HepG2 (cell line): ENCODE data around the gene MRPL50. TPM values are rescaled to one million over a fixed set of nuclear protein-coding genes. Genes with fewer than 3 reads are reported as not detected.
A peak's percentile ranks its signal among the peaks of the same experiment; 100 is the strongest.

ENCODE experiments used
- EEA1 ChIP-seq: sonication (generic); formaldehyde crosslinking; IDR thresholded peaks from 2 replicates; pipeline ENCODE4 v1.5.1; 2020; ENCODE audit warnings: mild to moderate bottlenecking, missing genetic modification reagents, borderline replicate concordance
- HDAC2 ChIP-seq: sonication (generic); formaldehyde crosslinking; IDR thresholded peaks from 2 replicates; pipeline ENCODE4 v1.4.0; 2020; ENCODE audit warnings: missing genetic modification reagents
- MIER3 ChIP-seq: IDR thresholded peaks from 2 replicates; pipeline ENCODE4 v1.6.1; 2016; ENCODE audit warnings: missing compliant biosample characterization, borderline replicate concordance
- PHF21A ChIP-seq: sonication (generic); formaldehyde crosslinking; IDR thresholded peaks from 2 replicates; pipeline ENCODE4 v1.5.0; 2020; ENCODE audit warnings: mild to moderate bottlenecking, missing genetic modification reagents
- PHF5A ChIP-seq: IDR thresholded peaks from one replicate; pipeline ENCODE4 v1.6.1; 2018; ENCODE audit warnings: low read depth, missing genetic modification reagents; ENCODE audit not compliant: unreplicated experiment
- SNRNP70 ChIP-seq: fragments of 200-400 bp; formaldehyde crosslinking; IDR thresholded peaks from 2 replicates; pipeline ENCODE4 v1.6.1; 2017; ENCODE audit warnings: mild to moderate bottlenecking, low read depth, low read length, moderate library complexity
- U2AF2 ChIP-seq: fragments of 200-400 bp; formaldehyde crosslinking; IDR thresholded peaks from 2 replicates; pipeline ENCODE4 v1.6.1; 2017; ENCODE audit warnings: low read depth, mild to moderate bottlenecking, low read length
- ZBTB38 ChIP-seq: sonication (generic); formaldehyde crosslinking; IDR thresholded peaks from 2 replicates; pipeline ENCODE4 v1.5.1; 2020; ENCODE audit warnings: mild to moderate bottlenecking, missing genetic modification reagents
- ZEB1 ChIP-seq: IDR thresholded peaks from 2 replicates; pipeline ENCODE4 v1.6.1; 2012; ENCODE audit warnings: mild to moderate bottlenecking, low read depth, inconsistent platforms; ENCODE audit not compliant: insufficient replicate concordance
- ZNF331 ChIP-seq: sonication (generic); formaldehyde crosslinking; IDR thresholded peaks from 2 replicates; pipeline ENCODE4 v1.4.0; 2020; ENCODE audit warnings: missing genetic modification reagents
- ZNF496 ChIP-seq: sonication (generic); formaldehyde crosslinking; IDR thresholded peaks from 2 replicates; pipeline ENCODE4 v1.8.1; 2023; ENCODE audit warnings: mild to moderate bottlenecking, moderate library complexity, missing genetic modification reagents; ENCODE audit not compliant: insufficient replicate concordance
- ZNF589 ChIP-seq: sonication (generic); formaldehyde crosslinking; conservative IDR thresholded peaks from 2 replicates; pipeline ENCODE4 v1.8.0; 2022; ENCODE audit warnings: mild to moderate bottlenecking, moderate library complexity, missing genetic modification reagents
- ZNF792 ChIP-seq: IDR thresholded peaks from 2 replicates; pipeline ENCODE4 v1.6.1; 2016
- polyA plus RNA-seq, 8 experiments: library from polyadenylated mRNA; depleted of rRNA in 3 of 8; stranded (reverse) in 7 of 8; unstranded in 1 of 8; fragments of >200 nt; fragmentation: Illumina TruSeq in 4 of 8; extraction: Trizol in 4 of 8; gene quantifications; 2 replicates each; pipeline versions ENCODE4 v1.2.1 to v1.2.3, GENCODE V29; 2011 to 2016; ENCODE audit warnings: low read depth in 4 of 8, missing spikeins in 1 of 8, mixed read lengths in 1 of 8; ENCODE audit not compliant: insufficient read depth in 1 of 8
- total RNA-seq, 5 experiments: library from RNA; depleted of rRNA; stranded (reverse); fragments of >200 nt; fragmentation: Illumina TruSeq; extraction: Trizol; gene quantifications; 2 replicates each; pipeline ENCODE4 v1.2.3, GENCODE V29; 2016; ENCODE audit warnings: low read depth in 1 of 5
- TF ChIP-seq, protein P1 (sequence below), 2 experiments: fragments of 450-650 bp in 1 of 2; sonication (generic) in 1 of 2; formaldehyde crosslinking; IDR thresholded peaks; 2 replicates each; pipeline versions ENCODE4 v1.5.0 to v1.8.0; 2020 to 2022; ENCODE audit warnings: mild to moderate bottlenecking in 1 of 2, missing genetic modification reagents in 1 of 2
- TF ChIP-seq, protein P2 (sequence below): IDR thresholded peaks from 2 replicates; pipeline ENCODE4 v1.6.1; 2016
- TF ChIP-seq, protein P3 (sequence below): sonication (generic); formaldehyde crosslinking; IDR thresholded peaks from 2 replicates; pipeline ENCODE4 v1.8.1; 2023; ENCODE audit warnings: mild to moderate bottlenecking, missing genetic modification reagents
- TF ChIP-seq, protein P4 (sequence below): sonication (generic); formaldehyde crosslinking; IDR thresholded peaks from one replicate; pipeline ENCODE4 v1.5.1; 2020; ENCODE audit warnings: mild to moderate bottlenecking, missing genetic modification reagents; ENCODE audit errors: not compliant biosample characterization

The MRPL50 gene
- total and polyA plus RNA-seq, 2 of the 13 experiments (the other 11 are each of a cell fraction or from before 2014, with no cell fraction given) = 37.1 to 70.0 TPM

DNA sequence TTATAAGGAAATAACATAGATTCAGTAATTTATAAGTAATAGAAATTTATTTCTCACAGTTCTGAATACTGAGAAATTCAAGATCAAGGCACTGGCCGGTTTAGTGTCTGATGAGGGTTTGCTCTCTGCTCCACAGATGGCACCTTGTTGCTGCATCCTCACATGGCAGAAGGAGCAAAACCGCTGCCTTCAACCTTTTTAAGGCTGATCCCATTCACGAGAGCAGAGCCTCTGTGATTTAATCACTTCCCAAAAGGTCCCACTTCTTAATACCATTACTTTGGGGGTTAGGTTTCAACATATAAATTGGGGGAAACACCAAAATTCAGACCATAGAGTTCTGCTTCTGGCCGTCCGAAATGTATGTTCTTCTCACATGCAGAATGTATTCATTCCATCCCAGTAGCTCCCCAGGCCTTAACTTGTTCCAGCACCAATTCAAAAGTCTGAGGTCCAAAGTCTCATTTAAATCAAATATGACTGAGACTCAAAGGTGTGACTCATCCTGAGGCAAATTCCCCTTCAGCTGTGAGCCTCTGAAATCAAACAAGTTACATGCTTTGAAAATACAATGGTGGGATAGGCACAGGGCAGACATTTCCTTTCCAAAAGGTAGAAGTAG, 44.2 kb downstream of the MRPL50 start (continued):
- TF ChIP-seq, protein P1, sequence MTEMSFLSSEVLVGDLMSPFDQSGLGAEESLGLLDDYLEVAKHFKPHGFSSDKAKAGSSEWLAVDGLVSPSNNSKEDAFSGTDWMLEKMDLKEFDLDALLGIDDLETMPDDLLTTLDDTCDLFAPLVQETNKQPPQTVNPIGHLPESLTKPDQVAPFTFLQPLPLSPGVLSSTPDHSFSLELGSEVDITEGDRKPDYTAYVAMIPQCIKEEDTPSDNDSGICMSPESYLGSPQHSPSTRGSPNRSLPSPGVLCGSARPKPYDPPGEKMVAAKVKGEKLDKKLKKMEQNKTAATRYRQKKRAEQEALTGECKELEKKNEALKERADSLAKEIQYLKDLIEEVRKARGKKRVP (CRISPR knock-in tag; IDR thresholded peaks at IDR 0.05) = no peak
- TF ChIP-seq PHF21A (CRISPR knock-in tag) = no peak
- TF ChIP-seq, protein P2, sequence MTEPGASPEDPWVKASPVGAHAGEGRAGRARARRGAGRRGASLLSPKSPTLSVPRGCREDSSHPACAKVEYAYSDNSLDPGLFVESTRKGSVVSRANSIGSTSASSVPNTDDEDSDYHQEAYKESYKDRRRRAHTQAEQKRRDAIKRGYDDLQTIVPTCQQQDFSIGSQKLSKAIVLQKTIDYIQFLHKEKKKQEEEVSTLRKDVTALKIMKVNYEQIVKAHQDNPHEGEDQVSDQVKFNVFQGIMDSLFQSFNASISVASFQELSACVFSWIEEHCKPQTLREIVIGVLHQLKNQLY (CRISPR knock-in tag) = peak; percentile 72; the same call in 1 of the 2 replicates
- peak; percentile 65; the same call in 1 of the 2 replicates for TF ChIP-seq MIER3
- peak; percentile 85 for TF ChIP-seq HDAC2
- no peak for TF ChIP-seq ZNF589
- peak; percentile 86 for TF ChIP-seq ZNF331 (CRISPR knock-in tag)
- no peak for TF ChIP-seq EEA1 (CRISPR knock-in tag)
- peak; percentile 9 for TF ChIP-seq ZEB1
- TF ChIP-seq, protein P3, sequence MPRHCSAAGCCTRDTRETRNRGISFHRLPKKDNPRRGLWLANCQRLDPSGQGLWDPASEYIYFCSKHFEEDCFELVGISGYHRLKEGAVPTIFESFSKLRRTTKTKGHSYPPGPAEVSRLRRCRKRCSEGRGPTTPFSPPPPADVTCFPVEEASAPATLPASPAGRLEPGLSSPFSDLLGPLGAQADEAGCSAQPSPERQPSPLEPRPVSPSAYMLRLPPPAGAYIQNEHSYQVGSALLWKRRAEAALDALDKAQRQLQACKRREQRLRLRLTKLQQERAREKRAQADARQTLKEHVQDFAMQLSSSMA (CRISPR knock-in tag) = no peak
- no peak for TF ChIP-seq PHF5A (CRISPR knock-in tag)
- no peak for TF ChIP-seq U2AF2
- TF ChIP-seq ZNF496 = no peak
- TF ChIP-seq SNRNP70 = no peak
- TF ChIP-seq ZBTB38 (CRISPR knock-in tag) = 0 out of 2 replicates have a peak, but pooled peaks have one; percentile 63
- TF ChIP-seq ZNF792 = peak; percentile 51; the same call in 1 of the 2 replicates
- TF ChIP-seq, protein P4, sequence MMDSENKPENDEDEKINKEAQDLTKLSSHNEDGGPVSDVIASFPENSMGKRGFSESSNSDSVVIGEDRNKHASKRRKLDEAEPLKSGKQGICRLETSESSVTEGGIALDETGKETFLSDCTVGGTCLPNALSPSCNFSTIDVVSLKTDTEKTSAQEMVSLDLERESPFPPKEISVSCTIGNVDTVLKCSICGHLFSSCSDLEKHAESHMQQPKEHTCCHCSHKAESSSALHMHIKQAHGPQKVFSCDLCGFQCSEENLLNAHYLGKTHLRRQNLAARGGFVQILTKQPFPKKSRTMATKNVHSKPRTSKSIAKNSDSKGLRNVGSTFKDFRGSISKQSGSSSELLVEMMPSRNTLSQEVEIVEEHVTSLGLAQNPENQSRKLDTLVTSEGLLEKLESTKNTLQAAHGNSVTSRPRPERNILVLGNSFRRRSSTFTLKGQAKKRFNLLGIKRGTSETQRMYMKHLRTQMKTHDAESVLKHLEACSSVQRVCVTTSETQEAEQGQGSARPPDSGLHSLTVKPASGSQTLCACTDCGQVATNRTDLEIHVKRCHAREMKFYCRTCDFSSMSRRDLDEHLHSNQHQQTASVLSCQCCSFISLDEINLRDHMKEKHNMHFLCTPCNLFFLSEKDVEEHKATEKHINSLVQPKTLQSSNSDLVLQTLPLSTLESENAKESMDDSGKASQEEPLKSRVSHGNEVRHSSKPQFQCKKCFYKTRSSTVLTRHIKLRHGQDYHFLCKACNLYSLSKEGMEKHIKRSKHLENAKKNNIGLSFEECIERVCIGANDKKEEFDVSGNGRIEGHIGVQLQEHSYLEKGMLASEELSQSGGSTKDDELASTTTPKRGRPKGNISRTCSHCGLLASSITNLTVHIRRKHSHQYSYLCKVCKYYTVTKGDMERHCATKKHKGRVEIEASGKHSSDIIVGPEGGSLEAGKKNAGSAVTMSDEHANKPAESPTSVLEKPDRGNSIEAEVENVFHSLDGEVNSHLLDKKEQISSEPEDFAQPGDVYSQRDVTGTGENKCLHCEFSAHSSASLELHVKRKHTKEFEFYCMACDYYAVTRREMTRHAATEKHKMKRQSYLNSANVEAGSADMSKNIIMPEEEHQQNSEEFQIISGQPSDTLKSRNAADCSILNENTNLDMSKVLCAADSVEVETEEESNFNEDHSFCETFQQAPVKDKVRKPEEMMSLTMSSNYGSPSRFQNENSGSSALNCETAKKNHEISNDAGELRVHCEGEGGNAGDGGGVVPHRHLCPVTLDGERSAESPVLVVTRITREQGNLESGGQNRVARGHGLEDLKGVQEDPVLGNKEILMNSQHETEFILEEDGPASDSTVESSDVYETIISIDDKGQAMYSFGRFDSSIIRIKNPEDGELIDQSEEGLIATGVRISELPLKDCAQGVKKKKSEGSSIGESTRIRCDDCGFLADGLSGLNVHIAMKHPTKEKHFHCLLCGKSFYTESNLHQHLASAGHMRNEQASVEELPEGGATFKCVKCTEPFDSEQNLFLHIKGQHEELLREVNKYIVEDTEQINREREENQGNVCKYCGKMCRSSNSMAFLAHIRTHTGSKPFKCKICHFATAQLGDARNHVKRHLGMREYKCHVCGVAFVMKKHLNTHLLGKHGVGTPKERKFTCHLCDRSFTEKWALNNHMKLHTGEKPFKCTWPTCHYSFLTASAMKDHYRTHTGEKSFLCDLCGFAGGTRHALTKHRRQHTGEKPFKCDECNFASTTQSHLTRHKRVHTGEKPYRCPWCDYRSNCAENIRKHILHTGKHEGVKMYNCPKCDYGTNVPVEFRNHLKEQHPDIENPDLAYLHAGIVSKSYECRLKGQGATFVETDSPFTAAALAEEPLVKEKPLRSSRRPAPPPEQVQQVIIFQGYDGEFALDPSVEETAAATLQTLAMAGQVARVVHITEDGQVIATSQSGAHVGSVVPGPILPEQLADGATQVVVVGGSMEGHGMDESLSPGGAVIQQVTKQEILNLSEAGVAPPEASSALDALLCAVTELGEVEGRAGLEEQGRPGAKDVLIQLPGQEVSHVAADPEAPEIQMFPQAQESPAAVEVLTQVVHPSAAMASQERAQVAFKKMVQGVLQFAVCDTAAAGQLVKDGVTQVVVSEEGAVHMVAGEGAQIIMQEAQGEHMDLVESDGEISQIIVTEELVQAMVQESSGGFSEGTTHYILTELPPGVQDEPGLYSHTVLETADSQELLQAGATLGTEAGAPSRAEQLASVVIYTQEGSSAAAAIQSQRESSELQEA (CRISPR knock-in tag) = no peak
